WTC11 (cell line): ENCODE measurements around the gene PLXDC1. TPM values are rescaled to one million over a fixed set of nuclear protein-coding genes. Genes with fewer than 3 reads are reported as not detected.

Source experiments
- ATAC-seq: fragments of 200-7000 bp; cut with Tn5 transposase; 2 replicates; pipeline ENCODE4 v1.10.0; 2021; ENCODE audit warnings: mild to moderate bottlenecking, moderate library complexity
- CTCF ChIA-PET: fragments of 300-600 bp; sonication (Branson Sonifier 250); formaldehyde crosslinking; loops from one replicate; lab custom pipeline; 2021; ENCODE audit warnings: antibody characterized with exemption; lab: Charles Lee
- POLR2A ChIA-PET: fragments of 350-600 bp; sonication (Branson Sonifier 250); formaldehyde crosslinking; loops from one replicate; lab custom pipeline; 2021; ENCODE audit warnings: antibody characterized with exemption; lab: Charles Lee
- DNase-seq: peaks from one replicate; pipeline ENCODE4 v3.0.0; 2021; ENCODE audit warnings: low spot score
- H3K27ac Mint-ChIP-seq: 2 replicates; pipeline ENCODE4 v1.8.0; 2021; ENCODE audit warnings: mixed read lengths
- H3K27me3 Mint-ChIP-seq: 2 replicates; pipeline ENCODE4 v1.8.0; 2021; ENCODE audit warnings: low read depth, mild to moderate bottlenecking, moderate library complexity, mixed read lengths
- H3K36me3 Mint-ChIP-seq: 2 replicates; pipeline ENCODE4 v1.8.0; 2021; ENCODE audit warnings: mixed read lengths
- H3K4me1 Mint-ChIP-seq: 2 replicates; pipeline ENCODE4 v1.8.0; 2022; ENCODE audit warnings: mixed read lengths
- H3K4me3 Mint-ChIP-seq: 2 replicates; pipeline ENCODE4 v1.8.0; 2021; ENCODE audit warnings: mild to moderate bottlenecking, moderate library complexity, mixed read lengths
- H3K9me3 Mint-ChIP-seq: 2 replicates; pipeline ENCODE4 v1.8.0; 2021; ENCODE audit warnings: mixed read lengths
- AFF4 ChIP-seq: sonication (generic); formaldehyde crosslinking; IDR thresholded peaks from 2 replicates; pipeline ENCODE4 v1.8.1; 2023; ENCODE audit warnings: mild to moderate bottlenecking, missing genetic modification reagents, borderline replicate concordance
- CREM ChIP-seq: sonication (generic); formaldehyde crosslinking; IDR thresholded peaks from 2 replicates; pipeline ENCODE4 v1.8.1; 2022; ENCODE audit warnings: mild to moderate bottlenecking, missing genetic modification reagents, moderate library complexity
- E2F1 ChIP-seq: sonication (generic); formaldehyde crosslinking; IDR thresholded peaks from 2 replicates; pipeline ENCODE4 v1.8.0; 2022; ENCODE audit warnings: mild to moderate bottlenecking, missing genetic modification reagents
- E2F4 ChIP-seq: sonication (generic); formaldehyde crosslinking; IDR thresholded peaks from 2 replicates; pipeline ENCODE4 v1.8.1; 2022; ENCODE audit warnings: low read depth, mild to moderate bottlenecking, moderate library complexity, missing genetic modification reagents, borderline replicate concordance
- EMX1 ChIP-seq: fragments of 250-450 bp; sonication (Bioruptor Pico); IDR thresholded peaks from 2 replicates; pipeline ENCODE4 v1.8.0; 2021; ENCODE audit warnings: mild to moderate bottlenecking
- FOXJ3 ChIP-seq: sonication (generic); formaldehyde crosslinking; IDR thresholded peaks from 2 replicates; pipeline ENCODE4 v1.9.0; 2021; ENCODE audit warnings: missing genetic modification reagents, mild to moderate bottlenecking, borderline replicate concordance
- FOXP1 ChIP-seq: sonication (generic); formaldehyde crosslinking; IDR thresholded peaks from 2 replicates; pipeline ENCODE4 v1.8.0; 2022; ENCODE audit warnings: missing genetic modification reagents, mild to moderate bottlenecking, moderate library complexity, borderline replicate concordance
- HMGXB4 ChIP-seq: sonication (generic); formaldehyde crosslinking; IDR thresholded peaks from 2 replicates; pipeline ENCODE4 v1.8.1; 2023; ENCODE audit warnings: mild to moderate bottlenecking, moderate library complexity, missing genetic modification reagents
- MXD4 ChIP-seq: fragments of 250-450 bp; sonication (Bioruptor Pico); IDR thresholded peaks from 2 replicates; pipeline ENCODE4 v1.8.0; 2021; ENCODE audit warnings: mild to moderate bottlenecking, moderate library complexity, borderline replicate concordance
- MYBL2 ChIP-seq: sonication (generic); formaldehyde crosslinking; IDR thresholded peaks from 2 replicates; pipeline ENCODE4 v1.8.1; 2023; ENCODE audit warnings: mild to moderate bottlenecking, moderate library complexity, missing genetic modification reagents
- NFATC4 ChIP-seq: fragments of 250-450 bp; sonication (Bioruptor Pico); IDR thresholded peaks from 2 replicates; pipeline ENCODE4 v1.9.0; 2021; ENCODE audit warnings: mild to moderate bottlenecking
- NR1H2 ChIP-seq: sonication (generic); formaldehyde crosslinking; IDR thresholded peaks from 2 replicates; pipeline ENCODE4 v1.9.0; 2021; ENCODE audit warnings: mild to moderate bottlenecking, moderate library complexity, missing genetic modification reagents
- NR3C1 ChIP-seq: sonication (generic); formaldehyde crosslinking; conservative IDR thresholded peaks from 2 replicates; pipeline ENCODE4 v1.8.1; 2023; ENCODE audit warnings: low read depth, mild to moderate bottlenecking, missing genetic modification reagents
- PRDM15 ChIP-seq: sonication (generic); formaldehyde crosslinking; IDR thresholded peaks from 2 replicates; pipeline ENCODE4 v1.8.0; 2022; ENCODE audit warnings: missing genetic modification reagents
- PRRX2 ChIP-seq: fragments of 250-450 bp; sonication (Bioruptor Pico); IDR thresholded peaks from 2 replicates; pipeline ENCODE4 v1.8.0; 2021; ENCODE audit warnings: mild to moderate bottlenecking
- RORB ChIP-seq: fragments of 250-450 bp; sonication (Bioruptor Pico); IDR thresholded peaks from 2 replicates; pipeline ENCODE4 v1.9.0; 2021; ENCODE audit warnings: mild to moderate bottlenecking
- SOX15 ChIP-seq: fragments of 250-450 bp; sonication (Bioruptor Pico); IDR thresholded peaks from 2 replicates; pipeline ENCODE4 v1.9.0; 2021; ENCODE audit warnings: mild to moderate bottlenecking
- TEAD4 ChIP-seq: sonication (generic); formaldehyde crosslinking; IDR thresholded peaks from 2 replicates; pipeline ENCODE4 v1.8.0; 2022; ENCODE audit warnings: mild to moderate bottlenecking, missing genetic modification reagents
- ZBTB21 ChIP-seq: sonication (generic); formaldehyde crosslinking; IDR thresholded peaks from 2 replicates; pipeline ENCODE4 v1.8.1; 2023; ENCODE audit warnings: mild to moderate bottlenecking, missing genetic modification reagents, borderline replicate concordance
- ZMAT4 ChIP-seq: fragments of 250-450 bp; sonication (Bioruptor Pico); IDR thresholded peaks from 2 replicates; pipeline ENCODE4 v1.9.0; 2021; ENCODE audit warnings: mild to moderate bottlenecking
- ZNF263 ChIP-seq: sonication (generic); formaldehyde crosslinking; IDR thresholded peaks from 2 replicates; pipeline ENCODE4 v1.8.1; 2022; ENCODE audit warnings: low read depth, mild to moderate bottlenecking, moderate library complexity, missing genetic modification reagents
- ZNF512 ChIP-seq: sonication (generic); formaldehyde crosslinking; IDR thresholded peaks from 2 replicates; pipeline ENCODE4 v1.8.1; 2022; ENCODE audit warnings: missing genetic modification reagents, borderline replicate concordance
- total RNA-seq: library from RNA; stranded (reverse); gene quantifications from 3 replicates; pipeline ENCODE4 v1.2.3, GENCODE V29; 2021

Gene PLXDC1
- total RNA-seq, 1 experiment from 2014 or later: 5.4 TPM

- TF ChIP-seq E2F1 (no peak), ZMAT4 (no peak), NFATC4 (no peak)
These were observed 26.1 kb downstream of the PLXDC1 start (continued) for GRCh38 chr17:39125143-39125875.

- no peak for DNase-seq
- Mint-ChIP-seq H3K4me3 (no peak overlapping the region), H3K27ac (no peak overlapping the region), H3K4me1 (no peaks in the 10 kb centered on the region), H3K36me3 (no peaks in the 10 kb centered on the region), H3K9me3 (no peaks in the 10 kb centered on the region), H3K27me3 (no peaks in the 10 kb centered on the region)
- ATAC-seq: no peak
- ChIA-PET CTCF (interaction anchor here (0.6 to 2.8 kb wide), 4 partner anchors 29 to 253 kb away, joined by 3 to 8 read pairs (median 5); no protein-coding TSS in a partner anchor), POLR2A (interaction anchor here (1.5 kb wide), 1 partner anchor 15 kb away, joined by 4 read pairs; no protein-coding TSS in a partner anchor)
- TF ChIP-seq PRRX2 (CRISPR knock-in tag) (no peak), MXD4 (CRISPR knock-in tag) (no peak), NFATC4 (no peak), TEAD4 (CRISPR knock-in tag) (no peak), FOXP1 (CRISPR knock-in tag) (no peak), ZBTB21 (CRISPR knock-in tag) (no peak), NR3C1 (CRISPR knock-in tag) (no peak), RORB (CRISPR knock-in tag) (no peak), FOXJ3 (CRISPR knock-in tag) (no peak), NR1H2 (no peak), EMX1 (CRISPR knock-in tag) (no peak), PRDM15 (no peak), E2F4 (CRISPR knock-in tag) (no peak), ZNF263 (CRISPR knock-in tag) (no peak), HMGXB4 (CRISPR knock-in tag) (no peak), ZNF512 (no peak), MYBL2 (CRISPR knock-in tag) (no peak), SOX15 (CRISPR knock-in tag) (no peak), AFF4 (no peak), CREM (no peak)
These were observed 27.8 kb downstream of the PLXDC1 start for GRCh38 chr17:39123627-39124026.
